OCI-LY1 (cell line): Measurements from ENCODE around the gene STK32C.

Experiments used
- CTCF ChIP-seq: fragments of 200-600 bp; sonication (generic), shearing (Covaris generic); IDR thresholded peaks from 2 replicates; pipeline ENCODE4 v1.5.1; 2017; ENCODE audit warnings: mild to moderate bottlenecking, antibody characterized with exemption, low read length, moderate library complexity, mixed read lengths
- EZH2 ChIP-seq: fragments of 200-600 bp; sonication (generic), shearing (Covaris generic); IDR thresholded peaks from 2 replicates; pipeline ENCODE4 v1.8.0; 2017; ENCODE audit warnings: borderline replicate concordance, mixed run types, mild to moderate bottlenecking, antibody characterized with exemption, low read length, moderate library complexity, mixed read lengths

- TF ChIP-seq CTCF (no peak), EZH2 (no peak)
Observed at GRCh38 chr10:132342553-132342952, 34.8 kb upstream of the STK32C start.
